GM15510 (cell line): ENCODE results near the gene C10orf71.

ENCODE experiments used
- POLR2A ChIP-seq: IDR thresholded peaks from 3 replicates; pipeline ENCODE4 v1.6.1; 2011; ENCODE audit warnings: borderline replicate concordance; ENCODE audit not compliant: insufficient read length; ENCODE audit errors: extremely low read depth

Gene C10orf71, protein sequence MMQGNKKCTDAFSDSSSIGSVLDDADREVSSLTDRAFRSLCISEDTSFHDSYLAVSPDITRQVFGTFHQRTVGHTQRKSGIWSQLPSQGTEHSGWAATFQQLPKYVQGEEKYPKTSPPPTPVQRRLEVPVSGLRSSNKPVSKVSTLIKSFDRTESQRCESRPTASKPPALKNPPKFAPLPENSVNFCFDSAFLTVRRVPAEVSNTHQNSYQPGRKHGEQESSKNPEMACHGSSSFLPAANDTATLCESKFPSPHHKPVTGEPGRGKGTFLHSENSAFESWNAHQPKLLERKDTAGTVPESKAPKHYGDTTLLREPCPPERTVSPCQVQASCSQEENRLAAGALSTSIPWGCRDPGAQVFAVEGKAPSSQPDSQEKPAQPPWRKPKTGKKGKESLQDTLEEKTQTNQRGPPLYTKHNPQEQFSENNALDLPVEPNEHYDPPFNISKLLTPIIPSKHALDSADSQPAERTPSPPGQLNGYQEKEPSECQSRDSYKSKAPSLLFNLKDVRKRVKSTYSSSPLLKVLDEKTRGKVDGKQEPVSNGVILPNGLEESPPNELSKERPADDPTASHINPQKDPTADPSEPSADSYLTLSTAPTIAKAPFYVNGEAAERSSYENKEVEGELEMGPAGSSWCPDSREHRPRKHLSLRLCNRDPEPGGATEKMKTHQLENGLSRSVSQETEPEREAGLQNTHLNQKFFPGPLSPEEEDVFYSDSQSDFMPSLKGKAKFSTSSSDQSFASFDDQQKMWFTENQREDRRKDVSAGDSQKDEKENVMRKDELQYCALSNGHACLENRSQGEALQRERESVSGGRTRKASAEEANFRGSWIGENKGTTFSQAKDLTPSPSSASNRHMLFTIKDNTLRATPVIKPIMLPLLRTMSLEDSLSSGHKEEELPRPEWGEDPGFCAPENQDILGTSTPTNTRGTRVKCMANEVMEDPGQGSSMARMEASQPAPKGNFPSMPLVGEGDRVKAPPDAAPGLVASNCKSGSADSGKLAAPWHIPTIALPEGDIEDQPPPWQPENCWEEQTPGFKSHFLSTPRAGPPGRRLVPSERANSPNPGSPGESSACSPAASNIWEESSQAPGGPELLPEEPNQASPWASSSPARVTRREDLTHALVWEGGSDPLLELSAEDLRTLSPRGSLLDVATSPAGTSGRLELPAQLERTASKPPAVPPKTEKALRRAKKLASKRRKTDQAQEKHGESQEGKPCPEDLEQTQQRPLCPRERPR (N-terminal part only)

DNA sequence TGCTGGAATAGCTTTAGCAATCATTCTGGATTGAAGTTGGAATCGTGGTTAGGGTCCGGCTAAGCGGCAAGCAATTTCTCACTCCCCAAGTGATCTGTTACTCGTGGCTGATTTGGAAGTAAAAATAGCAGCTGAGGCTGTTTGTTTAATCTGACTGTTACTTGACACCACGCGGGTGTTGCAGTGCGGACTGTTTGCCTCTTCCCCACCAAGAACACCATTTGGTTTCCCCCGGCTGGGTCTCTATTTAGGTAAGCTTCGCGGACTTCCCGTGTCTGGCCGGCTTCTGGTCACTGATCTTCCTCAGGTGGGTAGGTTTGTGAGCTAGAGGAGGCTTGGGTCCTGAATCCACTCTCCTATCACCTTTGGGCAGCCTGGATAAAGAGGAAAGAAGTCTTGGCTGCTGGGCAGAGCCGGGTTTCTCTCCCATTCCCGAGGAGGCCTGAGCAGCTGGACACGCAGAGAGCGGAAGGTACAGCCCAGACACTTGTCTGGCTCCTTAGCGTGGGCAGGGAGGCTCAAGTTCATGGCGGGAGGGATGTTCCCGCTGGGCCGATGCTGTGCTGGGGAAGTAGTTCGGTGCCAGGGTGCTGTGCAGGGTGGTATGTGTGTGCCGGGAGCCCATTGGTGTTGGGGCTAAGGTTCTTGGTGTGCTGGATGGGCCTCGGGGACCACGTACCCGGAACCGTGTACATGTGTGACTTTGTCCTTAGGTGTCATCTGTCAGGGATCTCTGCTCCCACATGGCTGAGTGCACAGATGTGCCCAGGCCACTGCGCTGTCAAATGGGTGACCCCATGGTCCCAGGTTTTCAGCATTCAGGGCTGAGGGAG, at the start of gene C10orf71:
Gene C10orf71, plus strand, starts transcription at position 188 of the 833 bp plus-strand sequence. CDS start 23,376 bp downstream, outside the sequence.
- no peak for TF ChIP-seq POLR2A

DNA sequence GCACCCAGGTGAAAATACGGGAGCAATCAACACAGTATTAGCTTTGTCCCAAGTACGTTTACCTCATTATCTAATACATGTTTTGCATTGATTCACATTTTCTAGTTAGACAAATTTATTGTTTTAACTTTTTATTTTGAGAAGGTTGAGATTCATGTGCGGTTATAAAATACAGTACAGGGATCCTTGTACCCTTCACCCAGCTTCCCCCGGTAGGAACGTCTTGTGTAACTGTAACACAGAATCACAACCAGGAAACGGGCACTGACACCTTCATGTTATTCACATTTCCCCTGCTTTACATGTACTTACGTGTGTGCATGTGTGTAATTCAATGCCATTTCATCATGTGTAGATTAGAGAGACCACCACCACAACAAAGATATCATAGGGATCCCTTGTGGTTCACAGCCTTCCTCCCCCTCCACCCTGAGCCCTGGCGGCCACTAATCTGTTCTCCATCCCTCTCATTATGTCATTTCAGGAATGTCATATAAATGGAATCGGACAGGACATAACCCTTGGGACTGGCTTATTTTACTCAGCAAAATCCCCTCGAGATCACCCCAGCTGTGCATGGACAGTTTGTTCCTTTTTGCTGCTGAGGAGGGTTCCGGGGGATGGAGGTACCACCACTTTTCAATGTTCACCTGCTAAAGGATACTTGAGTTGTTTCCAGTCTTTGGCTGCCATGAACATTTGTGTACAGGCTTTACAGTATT, 46.5 kb upstream of the C10orf71 start:
- TF ChIP-seq POLR2A, result no peak

DNA sequence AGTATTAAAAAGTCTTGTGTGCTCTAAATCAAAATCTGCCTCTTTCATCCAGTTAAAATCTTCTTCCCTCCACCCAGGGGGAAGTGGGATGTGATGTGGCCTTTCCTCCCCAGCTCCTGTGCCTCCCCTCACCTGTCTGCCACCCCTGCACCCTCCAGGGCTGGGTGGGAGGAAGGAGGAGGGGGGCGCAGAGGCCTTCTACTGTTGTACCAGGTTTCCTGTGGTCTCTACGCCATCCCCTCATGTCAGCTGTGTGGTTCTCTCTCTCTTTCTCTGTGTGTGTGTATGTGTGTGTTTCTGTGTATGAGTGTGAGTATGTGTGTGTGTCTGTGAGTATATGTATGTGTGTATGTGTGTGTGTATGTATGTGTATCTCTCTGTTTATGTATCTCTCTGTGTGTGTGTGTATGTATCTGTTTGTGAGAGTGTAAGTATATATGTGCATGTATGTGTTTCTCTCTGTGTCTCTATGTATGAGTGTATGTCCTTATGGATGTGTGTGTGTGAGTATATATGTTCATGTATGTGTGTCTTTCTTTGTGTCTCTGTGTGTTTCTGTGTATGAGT, 45.5 kb upstream of the C10orf71 start:
- TF ChIP-seq POLR2A, result no peak

DNA sequence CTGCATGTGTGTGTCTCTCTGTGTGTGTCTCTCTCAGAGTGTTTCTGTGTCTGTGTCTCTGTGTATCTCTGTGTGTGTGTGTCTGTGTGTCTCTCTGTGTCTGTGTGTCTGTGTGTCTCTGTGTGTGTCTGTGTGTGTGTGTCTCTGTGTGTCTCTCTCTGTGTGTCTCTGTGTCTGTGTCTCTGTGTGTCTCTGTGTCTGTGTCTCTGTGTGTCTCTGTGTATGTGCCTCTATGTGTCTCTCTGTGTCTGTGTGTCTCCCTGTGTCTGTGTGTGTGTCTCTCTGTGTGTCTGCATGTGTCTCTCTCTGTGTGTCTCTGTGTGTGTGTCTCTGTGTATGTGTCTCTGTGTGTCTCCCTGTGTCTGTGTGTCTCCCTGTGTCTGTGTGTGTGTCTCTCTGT, 44.8 kb upstream of the C10orf71 start:
- no peak for TF ChIP-seq POLR2A

DNA sequence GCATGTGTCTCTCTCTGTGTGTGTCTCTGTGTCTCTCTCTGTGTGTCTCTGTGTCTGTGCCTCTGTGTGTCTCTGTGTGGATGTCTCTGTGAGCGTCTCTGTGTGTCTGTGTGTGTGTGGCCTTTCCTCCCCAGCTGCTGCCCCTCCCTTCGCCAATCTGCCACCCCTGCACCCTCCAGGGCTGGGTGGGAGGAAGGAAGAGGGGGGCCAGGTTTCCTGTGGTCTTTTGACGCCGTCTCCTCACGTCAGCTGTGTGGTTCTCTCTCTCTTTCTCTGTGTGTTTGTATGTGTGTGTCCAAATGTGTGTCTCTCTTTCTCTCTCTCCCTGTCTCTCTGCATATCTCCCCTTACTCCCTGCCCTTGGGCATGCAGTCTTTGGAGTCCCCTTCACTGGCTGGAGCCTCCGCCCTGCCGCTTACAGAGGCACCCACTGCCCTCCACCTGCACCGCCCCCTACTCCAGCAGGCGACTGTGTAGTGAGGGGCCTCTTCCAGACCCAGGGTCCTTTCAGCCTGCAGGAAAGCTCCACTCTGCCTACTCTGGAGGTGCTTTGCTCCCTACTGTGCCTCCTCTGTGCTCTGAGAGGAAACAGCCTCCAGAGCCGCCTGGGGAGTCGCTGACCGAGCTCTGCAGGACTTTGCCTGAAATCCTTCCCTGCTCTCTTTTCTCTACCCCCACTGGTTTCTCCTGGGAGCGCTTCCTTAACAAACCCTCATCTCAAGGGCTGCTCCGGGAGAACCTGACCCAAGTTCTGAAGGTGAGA, 44.2 kb upstream of the C10orf71 start:
- TF ChIP-seq POLR2A, result no peak

DNA sequence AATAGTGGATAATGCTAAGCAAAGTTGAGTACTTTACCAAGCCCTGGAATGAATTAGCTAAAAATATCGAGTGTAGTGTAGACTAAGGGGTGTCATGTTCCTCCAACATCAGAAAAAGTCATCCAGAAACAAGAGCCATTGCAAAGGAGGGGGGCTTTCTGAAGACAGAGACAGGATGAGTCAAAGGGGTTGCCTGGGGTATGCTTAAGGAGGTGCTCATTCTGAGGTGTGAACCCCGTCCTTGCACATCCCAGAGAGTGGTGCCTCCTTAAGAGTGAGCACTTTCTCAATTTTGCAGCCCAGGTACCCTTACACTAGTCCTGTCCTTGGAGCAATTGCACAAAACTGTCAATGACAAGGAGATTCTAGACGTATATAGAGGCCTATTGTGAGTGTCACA, 43.1 kb upstream of the C10orf71 start:
- no peak for TF ChIP-seq POLR2A

DNA sequence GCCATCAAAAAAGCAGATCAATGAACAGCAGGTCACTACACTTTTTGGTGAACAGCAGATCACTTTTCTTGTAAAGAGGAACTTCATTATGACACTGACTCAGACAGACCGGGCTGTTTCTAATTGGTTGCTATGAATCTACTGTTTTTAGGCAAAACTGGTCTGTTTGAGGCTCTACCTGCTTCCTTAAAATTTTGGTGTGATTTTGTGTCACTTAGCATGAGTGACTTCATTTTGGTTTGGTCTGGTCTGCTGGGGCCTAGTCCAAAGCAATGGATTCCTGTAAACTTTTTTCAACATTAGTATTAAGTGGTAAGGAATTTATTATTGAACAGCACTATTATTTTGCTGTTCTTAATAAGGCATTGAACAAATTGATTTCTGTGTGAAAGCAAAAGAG, 41.8 kb upstream of the C10orf71 start:
- TF ChIP-seq POLR2A, result no peak

DNA sequence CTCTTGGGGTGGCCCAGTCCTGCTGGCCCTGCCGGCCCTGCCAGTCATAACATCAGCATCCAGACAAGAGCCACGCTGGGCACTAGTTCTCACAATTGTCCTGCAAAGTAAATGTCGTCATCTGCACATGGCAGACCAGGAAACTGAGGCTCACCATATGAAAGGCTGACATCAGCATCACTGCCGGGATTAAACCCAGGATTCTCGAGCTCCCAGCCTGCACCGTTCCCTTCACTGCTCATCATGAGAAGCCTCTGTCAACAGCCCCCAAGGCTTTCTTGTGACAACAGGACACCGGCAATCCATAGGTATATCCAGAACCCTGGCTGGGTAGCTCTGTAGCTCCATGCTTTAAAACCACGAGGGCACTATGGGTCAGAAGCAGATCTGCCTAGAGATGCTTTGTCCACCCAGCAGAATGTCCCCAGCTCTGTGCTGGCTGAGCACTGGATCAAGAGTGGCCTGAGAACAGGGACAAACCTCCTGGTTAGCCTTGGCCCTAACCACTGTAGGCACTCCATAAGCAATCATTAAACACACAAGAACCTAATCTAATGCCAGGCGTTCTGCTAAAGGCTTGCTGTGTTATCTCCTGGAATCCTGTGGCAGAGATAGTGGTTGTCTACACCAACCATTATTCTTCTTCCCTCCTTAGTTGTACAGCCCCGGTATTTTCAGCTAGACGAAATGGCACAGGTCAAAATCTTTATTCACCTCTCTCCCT, 41.2 kb upstream of the C10orf71 start:
- TF ChIP-seq POLR2A, result no peak

DNA sequence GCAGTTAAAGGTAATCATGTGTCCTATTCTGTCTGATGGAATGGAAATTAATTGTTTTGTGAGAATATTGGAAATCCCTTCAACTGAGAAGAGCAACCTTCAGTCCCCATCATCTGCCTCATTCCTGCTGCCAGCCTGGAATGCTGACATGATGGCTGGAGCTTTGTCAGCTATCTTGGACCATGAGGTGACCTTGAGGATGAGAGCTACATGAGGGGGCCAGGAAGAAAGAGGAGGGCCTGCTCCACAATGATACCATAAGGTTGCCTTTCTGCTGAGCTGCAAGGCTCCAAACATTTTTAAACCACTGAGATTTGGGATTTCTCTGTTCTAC, 40.7 kb upstream of the C10orf71 start:
- TF ChIP-seq POLR2A, result no peak

DNA sequence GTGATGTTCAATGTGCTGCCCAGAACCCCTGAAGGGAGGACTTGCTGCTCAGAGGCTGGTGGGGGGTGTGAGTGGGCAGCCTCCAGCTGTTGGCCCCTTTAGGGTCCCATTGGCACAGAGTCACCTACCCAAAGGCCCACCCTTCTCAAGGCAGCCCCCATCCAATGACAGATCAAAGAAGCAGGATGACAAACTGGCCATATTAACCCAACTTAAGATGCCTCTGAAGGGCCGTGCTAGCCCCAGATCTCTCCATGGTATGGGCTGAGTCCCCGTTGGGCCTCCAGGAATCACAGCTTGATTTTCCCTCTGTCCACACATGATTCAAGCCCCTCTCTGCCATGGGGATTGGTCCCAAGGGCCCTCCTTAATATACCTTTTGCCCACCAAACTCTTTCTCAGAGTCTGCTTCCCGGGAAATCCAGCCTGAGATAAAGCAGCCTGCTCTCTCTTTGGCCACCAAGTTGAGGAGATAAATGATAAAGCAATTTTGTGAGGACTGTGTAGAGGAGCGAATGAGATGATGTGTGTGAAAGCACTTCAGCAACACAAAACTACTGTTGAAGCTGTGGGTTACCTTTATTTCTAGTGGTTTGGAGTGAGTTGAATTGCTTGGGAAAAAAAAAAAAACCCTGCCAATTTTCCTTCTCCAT, 38.2 kb upstream of the C10orf71 start:
- no peak for TF ChIP-seq POLR2A

DNA sequence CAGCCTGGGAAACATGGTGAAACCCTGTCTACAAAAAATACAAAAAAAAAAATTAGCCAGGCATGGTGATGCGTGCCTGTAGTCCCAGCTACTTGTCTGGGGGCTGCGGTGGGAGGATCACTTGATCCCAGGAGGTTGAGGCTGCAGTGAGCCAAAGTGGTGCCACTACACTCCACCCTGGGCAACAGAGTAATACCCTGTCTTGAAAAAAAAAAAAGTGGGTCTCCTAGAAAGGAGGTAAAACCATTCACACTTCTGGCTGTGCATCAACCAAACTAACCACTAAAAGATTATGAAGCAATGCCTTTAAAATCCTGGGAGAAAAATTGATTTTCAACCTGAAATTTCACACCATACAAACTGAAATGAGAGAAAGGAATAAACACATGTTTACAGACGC, 35.4 kb upstream of the C10orf71 start:
- TF ChIP-seq POLR2A, result no peak
